ENCODE measurements around the gene HNRNPA1L2. TPM values are rescaled to one million over a fixed set of nuclear protein-coding genes. Genes with fewer than 3 reads are reported as not detected.

HNRNPA1L2 gene
- total and polyA plus RNA-seq, 9 of the 15 experiments (the other 6 are each of a cell fraction or from before 2014, with no cell fraction given): 3.7 to 10.8 (median 6.8) TPM

GRCh38 chr13:52652196-52652979 is 10.2 kb downstream of the HNRNPA1L2 start, which contains the start of gene SUGT1 (continued):
- TF ChIP-seq, protein P1, sequence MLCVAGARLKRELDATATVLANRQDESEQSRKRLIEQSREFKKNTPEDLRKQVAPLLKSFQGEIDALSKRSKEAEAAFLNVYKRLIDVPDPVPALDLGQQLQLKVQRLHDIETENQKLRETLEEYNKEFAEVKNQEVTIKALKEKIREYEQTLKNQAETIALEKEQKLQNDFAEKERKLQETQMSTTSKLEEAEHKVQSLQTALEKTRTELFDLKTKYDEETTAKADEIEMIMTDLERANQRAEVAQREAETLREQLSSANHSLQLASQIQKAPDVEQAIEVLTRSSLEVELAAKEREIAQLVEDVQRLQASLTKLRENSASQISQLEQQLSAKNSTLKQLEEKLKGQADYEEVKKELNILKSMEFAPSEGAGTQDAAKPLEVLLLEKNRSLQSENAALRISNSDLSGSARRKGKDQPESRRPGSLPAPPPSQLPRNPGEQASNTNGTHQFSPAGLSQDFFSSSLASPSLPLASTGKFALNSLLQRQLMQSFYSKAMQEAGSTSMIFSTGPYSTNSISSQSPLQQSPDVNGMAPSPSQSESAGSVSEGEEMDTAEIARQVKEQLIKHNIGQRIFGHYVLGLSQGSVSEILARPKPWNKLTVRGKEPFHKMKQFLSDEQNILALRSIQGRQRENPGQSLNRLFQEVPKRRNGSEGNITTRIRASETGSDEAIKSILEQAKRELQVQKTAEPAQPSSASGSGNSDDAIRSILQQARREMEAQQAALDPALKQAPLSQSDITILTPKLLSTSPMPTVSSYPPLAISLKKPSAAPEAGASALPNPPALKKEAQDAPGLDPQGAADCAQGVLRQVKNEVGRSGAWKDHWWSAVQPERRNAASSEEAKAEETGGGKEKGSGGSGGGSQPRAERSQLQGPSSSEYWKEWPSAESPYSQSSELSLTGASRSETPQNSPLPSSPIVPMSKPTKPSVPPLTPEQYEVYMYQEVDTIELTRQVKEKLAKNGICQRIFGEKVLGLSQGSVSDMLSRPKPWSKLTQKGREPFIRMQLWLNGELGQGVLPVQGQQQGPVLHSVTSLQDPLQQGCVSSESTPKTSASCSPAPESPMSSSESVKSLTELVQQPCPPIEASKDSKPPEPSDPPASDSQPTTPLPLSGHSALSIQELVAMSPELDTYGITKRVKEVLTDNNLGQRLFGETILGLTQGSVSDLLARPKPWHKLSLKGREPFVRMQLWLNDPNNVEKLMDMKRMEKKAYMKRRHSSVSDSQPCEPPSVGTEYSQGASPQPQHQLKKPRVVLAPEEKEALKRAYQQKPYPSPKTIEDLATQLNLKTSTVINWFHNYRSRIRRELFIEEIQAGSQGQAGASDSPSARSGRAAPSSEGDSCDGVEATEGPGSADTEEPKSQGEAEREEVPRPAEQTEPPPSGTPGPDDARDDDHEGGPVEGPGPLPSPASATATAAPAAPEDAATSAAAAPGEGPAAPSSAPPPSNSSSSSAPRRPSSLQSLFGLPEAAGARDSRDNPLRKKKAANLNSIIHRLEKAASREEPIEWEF (CRISPR knock-in tag; IDR thresholded peaks at IDR 0.05): no peak
- TF ChIP-seq JUND (IDR thresholded peaks at IDR 0.05; ENCODE audit: borderline replicate concordance, low read depth, low read length) (peak; percentile 25), JUND (tag; IDR thresholded peaks at IDR 0.05; ENCODE audit: borderline replicate concordance, low read depth, low read length) (no peak), NCOA1 (IDR thresholded peaks at IDR 0.05; ENCODE audit: low read depth) (peak; percentile 88), ZNF780A (CRISPR knock-in tag; IDR thresholded peaks at IDR 0.05) (no peak), SNIP1 (IDR thresholded peaks at IDR 0.05; ENCODE audit: low read depth) (peak; percentile 73), ZNF586 (CRISPR knock-in tag; conservative IDR thresholded peaks at IDR 0.05) (no peak), ZNF23 (CRISPR knock-in tag; IDR thresholded peaks at IDR 0.05) (no peak), ZNF197 (CRISPR knock-in tag; IDR thresholded peaks at IDR 0.05; ENCODE audit: low read depth) (no peak), ELF1 (tag; IDR thresholded peaks at IDR 0.05) (peak; percentile 92), BRCA1 (IDR thresholded peaks at IDR 0.05) (no peak), BRCA1 (CRISPR knock-in tag; IDR thresholded peaks at IDR 0.05) (no peak), KLF16 (IDR thresholded peaks at IDR 0.05) (no peak), BACH1 (tag; IDR thresholded peaks at IDR 0.05) (peak; percentile 31; the same call in 1 of the 2 replicates), TOE1 (IDR thresholded peaks at IDR 0.05; ENCODE audit: borderline replicate concordance) (peak; percentile 56; the same call in 1 of the 2 replicates), TOE1 (CRISPR knock-in tag; IDR thresholded peaks at IDR 0.05; ENCODE audit: borderline replicate concordance, low read depth) (no peak), ATF7 (IDR thresholded peaks at IDR 0.05) (peak; percentile 73), ZNF583 (CRISPR knock-in tag; IDR thresholded peaks at IDR 0.05) (no peak), ZNF655 (CRISPR knock-in tag; IDR thresholded peaks at IDR 0.05) (no peak), SOX6 (IDR thresholded peaks at IDR 0.05) (no peak), ERF (CRISPR knock-in tag; IDR thresholded peaks at IDR 0.05) (no peak), GATA2 (CRISPR knock-in tag; IDR thresholded peaks at IDR 0.05) (no peak), MYNN (IDR thresholded peaks at IDR 0.05) (no peak), MYNN (CRISPR knock-in tag; IDR thresholded peaks at IDR 0.05) (no peak)
- TF ChIP-seq, protein P2, sequence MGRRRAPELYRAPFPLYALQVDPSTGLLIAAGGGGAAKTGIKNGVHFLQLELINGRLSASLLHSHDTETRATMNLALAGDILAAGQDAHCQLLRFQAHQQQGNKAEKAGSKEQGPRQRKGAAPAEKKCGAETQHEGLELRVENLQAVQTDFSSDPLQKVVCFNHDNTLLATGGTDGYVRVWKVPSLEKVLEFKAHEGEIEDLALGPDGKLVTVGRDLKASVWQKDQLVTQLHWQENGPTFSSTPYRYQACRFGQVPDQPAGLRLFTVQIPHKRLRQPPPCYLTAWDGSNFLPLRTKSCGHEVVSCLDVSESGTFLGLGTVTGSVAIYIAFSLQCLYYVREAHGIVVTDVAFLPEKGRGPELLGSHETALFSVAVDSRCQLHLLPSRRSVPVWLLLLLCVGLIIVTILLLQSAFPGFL (CRISPR knock-in tag; IDR thresholded peaks at IDR 0.05): no peak
